ENCODE measurements around the gene MTCP1.
A peak's percentile ranks its signal among the peaks of the same experiment; 100 is the strongest.

MTCP1 gene

DNA sequence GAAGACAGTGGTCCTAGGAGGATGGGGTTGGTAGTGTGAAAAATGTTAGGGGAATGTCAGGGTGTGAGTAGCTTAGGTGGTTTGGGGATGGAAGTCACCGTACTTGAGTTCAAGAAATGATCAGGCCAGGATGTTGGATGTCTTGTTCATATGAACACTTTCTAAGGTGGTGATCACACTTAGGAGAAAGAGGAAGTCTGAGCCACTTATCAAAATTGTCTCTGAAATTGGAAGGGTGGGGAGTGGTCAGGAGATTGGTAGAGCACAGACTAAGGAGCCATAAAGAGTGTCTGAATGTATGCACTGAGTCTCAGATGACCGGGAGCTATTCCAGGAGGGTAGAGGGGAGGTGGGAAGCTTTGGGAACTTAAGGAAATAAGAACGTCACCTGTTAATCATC lies 17.3 kb downstream of the MTCP1 start:
- DNase-seq (ENCODE audit: low read depth), result no peak

- DNase-seq (ENCODE audit: low read depth), result no peak
These were observed 18.0 kb downstream of the MTCP1 start for GRCh38 chrX:155052738-155053498.

DNA sequence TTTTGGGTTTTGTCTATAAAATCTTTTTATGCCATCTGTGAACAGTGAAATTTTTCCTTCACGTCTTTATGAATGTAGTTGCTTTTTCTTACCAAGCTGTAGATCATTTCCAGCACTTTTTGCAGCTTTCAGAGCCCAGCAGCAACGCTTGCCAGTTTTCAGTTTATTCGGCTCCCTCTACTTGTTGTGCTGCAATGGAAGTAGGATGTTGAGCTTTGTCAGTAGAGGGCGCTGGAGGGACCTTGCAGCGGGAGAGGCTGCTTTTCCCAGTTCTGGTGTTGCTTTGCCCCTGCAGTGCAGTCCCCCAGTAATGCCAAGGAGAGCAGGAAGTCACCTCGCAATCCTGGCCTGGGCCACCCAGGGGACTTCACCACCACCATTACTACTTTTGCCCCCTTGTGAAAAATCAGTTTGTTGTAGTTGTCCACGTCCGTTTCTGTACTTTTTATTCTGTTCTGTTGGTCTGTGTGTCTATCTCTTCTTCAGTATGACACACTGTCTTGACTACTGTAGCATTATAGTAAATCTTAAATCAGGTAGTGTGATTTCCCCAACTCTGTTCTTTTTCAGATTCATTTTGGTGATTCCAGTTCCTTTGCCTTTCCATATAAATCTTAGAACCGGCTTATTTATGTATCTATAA lies 21.8 kb downstream of the MTCP1 start:
- DNase-seq (ENCODE audit: low read depth), result no peak

DNA sequence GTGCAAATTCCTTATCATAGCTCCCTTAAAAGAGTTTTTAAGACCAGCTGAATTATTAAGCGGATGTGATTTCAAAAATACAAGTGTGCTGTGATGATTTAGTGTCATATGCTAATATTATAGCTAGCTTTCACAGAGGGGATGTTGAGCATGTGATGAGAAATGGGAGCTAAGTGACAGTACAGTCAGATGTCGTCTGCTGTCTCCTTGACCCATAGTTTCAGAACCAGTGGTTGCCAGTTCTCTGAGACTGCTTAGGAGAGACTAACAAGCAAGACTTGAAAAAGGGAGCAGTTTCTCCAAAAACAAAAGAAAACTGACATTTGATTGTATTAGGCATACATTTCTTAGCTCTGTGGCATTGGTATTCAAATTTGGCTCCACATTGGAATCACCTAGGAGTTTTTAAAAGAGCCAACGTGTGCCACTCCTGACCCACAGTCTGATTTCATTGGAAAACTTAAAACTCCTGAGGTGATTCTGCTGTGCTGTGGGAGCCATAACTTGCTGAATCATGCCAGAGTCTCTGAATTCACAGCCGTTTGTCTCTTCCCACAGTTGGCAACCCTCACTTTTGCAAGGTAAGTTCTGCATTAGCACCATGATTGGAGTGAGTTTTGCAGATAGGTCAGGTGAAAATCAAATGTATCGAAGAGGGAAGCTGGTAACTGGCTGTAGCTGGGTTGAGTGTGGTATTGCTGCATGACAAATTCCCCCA lies 24.0 kb downstream of the MTCP1 start:
- DNase-seq (ENCODE audit: low read depth), result no peak

DNA sequence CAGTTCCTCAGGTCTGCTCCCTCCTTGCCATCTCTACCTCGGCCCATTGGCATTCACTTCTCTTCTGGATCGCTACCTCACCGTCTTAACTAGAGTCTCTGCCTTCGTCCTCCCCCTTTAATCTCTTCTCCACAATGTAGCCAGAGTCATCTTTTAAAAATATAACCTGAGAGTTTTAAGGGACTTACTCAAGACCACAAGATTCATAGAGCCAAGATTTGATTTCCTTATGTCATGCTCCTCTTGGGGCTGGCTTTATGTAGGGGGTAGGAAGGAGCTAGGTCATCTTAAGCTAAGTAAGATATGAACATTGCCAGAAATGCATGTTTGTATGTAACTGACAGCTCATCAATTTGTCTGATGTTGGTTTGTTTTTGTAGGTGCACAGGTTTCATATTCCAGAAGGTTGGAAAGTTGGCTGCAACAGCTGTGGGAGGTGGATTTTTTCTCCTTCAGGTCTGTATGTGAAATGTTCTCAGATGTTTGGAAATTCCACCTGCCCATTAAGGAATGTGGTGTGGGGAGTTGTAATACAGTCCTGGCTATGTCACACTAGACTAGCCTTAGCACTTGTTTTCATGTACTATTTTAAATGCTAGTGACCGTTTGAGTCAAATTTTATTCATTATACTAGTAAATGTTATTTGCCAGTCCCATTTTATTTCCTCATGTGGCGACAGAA lies 24.7 kb downstream of the MTCP1 start:
- DNase-seq (ENCODE audit: low read depth), result no peak

DNA sequence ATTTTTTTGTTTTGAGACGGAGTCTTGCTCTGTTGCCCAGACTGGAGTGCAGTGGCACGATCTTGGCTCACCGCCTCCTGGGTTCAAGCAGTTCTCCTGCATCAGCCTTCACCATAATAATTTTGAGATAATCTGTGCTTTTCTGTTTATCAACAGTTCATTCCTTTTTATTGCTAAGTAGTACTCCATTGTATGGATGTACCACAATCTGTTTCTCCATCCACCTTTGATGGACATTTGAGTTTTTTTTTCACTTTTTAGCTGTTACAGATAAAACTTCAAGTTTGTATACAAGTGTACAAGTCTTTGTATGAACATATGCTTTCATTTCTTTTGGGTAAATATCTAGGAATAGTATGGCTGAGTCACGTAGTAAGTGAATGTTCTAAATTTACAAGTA lies 35.2 kb downstream of the MTCP1 start:
- DNase-seq (ENCODE audit: low read depth), result no peak

- no peak for DNase-seq (ENCODE audit: low read depth)
These were observed 39.3 kb downstream of the MTCP1 start for GRCh38 chrX:155031657-155032056.

GRCh38 chrX:155028877-155029291 lies 42.1 kb downstream of the MTCP1 start:
- no peak for DNase-seq (ENCODE audit: low read depth)

- no peak for DNase-seq (ENCODE audit: low read depth)
These were observed 42.8 kb downstream of the MTCP1 start for GRCh38 chrX:155028129-155028528.

DNA sequence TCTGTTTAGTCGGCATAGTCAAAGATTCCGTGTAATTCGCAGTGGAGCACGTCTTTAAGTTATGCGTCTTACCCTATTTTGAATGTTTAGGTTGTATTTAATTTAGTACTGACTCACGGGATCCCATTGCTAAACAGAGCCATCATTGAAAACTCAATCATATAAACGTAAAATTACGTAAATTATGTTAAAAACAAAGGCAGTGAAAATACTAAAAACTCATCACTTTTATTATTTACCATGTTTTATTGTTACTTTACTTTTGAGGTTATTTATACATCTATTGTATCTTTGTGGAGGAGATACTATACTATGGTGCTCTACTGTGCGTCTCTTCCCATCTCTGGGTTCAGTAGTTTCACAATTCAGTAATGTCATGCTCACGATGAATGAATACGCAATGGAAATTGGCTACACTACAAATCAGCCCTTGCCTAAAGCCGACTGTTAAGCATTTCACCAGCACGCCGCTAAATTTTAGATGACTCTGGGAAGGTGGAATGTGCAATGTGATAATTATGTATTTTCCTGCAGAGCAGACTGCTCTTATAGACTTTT lies 43.3 kb downstream of the MTCP1 start:
- DNase-seq (ENCODE audit: low read depth), result peak; percentile 37

DNA sequence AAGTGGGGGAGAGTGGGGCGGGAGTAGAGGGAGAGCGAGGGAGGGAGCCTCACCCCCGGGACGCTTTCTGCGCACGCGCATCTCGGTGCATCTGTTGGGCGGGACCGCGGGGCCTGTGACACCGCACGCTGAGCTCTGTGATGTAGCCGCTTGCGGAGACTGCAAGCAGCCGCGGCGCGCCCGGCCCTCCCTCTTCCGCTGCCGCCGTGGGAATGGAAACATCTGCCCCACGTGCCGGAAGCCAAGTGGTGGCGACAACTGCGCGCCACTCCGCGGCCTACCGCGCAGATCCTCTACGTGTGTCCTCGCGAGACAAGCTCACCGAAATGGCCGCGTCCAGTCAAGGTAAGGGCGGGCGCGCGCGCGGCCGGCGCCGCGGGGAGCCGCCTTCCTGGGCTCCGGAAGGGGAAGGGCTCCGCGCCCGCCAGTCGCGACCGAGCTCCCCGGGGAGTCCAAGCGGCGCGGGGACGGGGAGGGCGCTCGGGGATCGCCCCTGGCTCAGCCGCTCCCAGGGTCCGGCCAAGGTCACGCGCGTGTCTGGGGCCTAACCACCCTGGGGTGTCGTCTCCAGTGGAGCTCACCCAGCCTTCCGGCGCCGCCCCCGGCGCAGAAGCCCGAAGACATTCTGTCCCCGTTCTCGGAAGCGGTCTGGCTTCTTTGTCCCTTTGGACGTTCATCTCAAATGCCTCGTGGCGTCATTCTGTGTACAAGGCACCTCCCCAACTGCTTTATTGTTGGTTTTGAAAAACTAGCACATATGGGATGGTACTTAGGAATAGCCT lies 44.0 kb downstream of the MTCP1 start, which contains the start of gene FUNDC2:
TSS of gene FUNDC2 (plus strand) at position 118 of the 782 bp plus-strand sequence. CDS start at position 213, 95 bp downstream.
- peak; percentile 61 for DNase-seq (ENCODE audit: low read depth)

- no peak for DNase-seq (ENCODE audit: low read depth)
These were observed 44.6 kb downstream of the MTCP1 start for GRCh38 chrX:155026420-155026726.

DNA sequence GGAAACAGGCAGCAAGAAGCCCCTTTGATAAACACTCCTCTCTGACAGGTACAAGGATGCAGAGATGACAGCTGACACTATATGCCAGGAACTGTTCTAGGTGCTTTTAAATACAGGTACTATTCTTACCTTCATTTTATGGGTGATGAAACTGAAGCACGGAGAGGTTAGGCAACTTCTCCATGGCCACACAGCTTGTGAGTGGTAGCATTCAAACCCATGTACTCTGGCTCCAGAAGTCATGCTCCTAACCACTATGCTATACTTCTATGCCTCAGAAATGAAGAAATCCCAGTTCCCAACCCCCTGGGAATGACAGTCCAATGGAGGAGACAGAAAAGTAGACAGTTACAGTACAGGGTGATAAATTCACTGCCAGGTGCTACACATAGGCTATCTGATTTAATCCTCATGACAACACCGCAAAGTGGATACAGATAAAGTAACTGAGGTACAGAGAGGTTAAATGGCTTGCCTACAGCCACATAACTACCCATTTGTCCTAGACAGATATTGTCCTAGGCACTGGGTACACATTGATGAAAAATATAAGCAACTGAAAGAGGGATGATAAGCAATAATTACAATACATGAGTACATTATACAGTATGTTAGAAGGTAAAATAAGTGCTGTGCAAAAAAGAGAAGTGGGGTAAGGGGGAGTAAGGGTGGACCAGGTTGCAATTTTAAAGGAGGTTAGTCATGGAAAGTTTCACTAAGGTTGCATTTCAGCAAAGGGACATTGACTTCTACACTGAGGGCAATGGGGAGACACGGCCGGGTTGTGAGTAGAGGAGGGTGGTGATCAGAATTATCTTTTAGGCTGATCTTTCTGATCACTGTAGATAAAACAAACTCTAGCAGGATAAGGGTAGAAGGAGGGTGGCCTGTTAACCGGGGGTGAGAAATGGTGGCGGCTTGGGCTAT lies 46.8 kb downstream of the MTCP1 start:
- no peak for DNase-seq (ENCODE audit: low read depth)

- no peak for DNase-seq (ENCODE audit: low read depth)
These were observed 48.4 kb downstream of the MTCP1 start, which contains the start of gene F8 for GRCh38 chrX:155022585-155022984. F8 (minus strand) TSS chrX:155022723; CDS start chrX:155022552, 171 bp downstream.

GRCh38 chrX:155020591-155020990 lies 50.3 kb downstream of the MTCP1 start:
- DNase-seq (ENCODE audit: low read depth), result no peak

Data from GM04503 (cell line).